A549 (cell line): ENCODE data around the gene CSPG4. TPM values are rescaled to one million over a fixed set of nuclear protein-coding genes. Genes with fewer than 3 reads are reported as not detected.

Experiments used
- polyA plus RNA-seq, 4 experiments: library from polyadenylated mRNA; depleted of rRNA in 3 of 4; stranded (reverse); fragments of >200 nt; fragmentation: RNase III in 1 of 4; extraction: RNeasy Plus Mini Kit Qiagen cat#74134 plus additional on column Dnase treatment in 1 of 4; gene quantifications; 2 replicates in 3 of 4; 3 replicates in 1 of 4; pipeline ENCODE4 v1.2.3, GENCODE V29; 2011 to 2017

The CSPG4 gene
- polyA plus RNA-seq, 2 of the 4 experiments (the other 2 are of a cell fraction), result 0.01 to 0.06 TPM

Other genes with a start within 250 kb of the CSPG4 start
- 60.2 and 71.2 TPM in 2 replicates for gene PTPN9, start 133.5 kb downstream of the CSPG4 start, polyA plus RNA-seq (2011; rRNA removed)
- gene PTPN9, start 133.5 kb downstream of the CSPG4 start, polyA plus RNA-seq (2017; fragmentation: RNase III; extraction: RNeasy Plus Mini Kit Qiagen cat#74134 plus additional on column Dnase treatment), result 25.5 to 31.1 TPM (median 29.5 TPM) in 3 replicates
- 33.6 and 38.5 TPM in 2 replicates for gene SNUPN, start 87.1 kb downstream of the CSPG4 start, polyA plus RNA-seq (2011; rRNA removed)
- gene SNUPN, start 87.1 kb downstream of the CSPG4 start, polyA plus RNA-seq (2017; fragmentation: RNase III; extraction: RNeasy Plus Mini Kit Qiagen cat#74134 plus additional on column Dnase treatment), result 29.2 to 30.1 TPM (median 30.1 TPM) in 3 replicates
- 80.6 and 94.7 TPM in 2 replicates for gene IMP3, start 72.6 kb downstream of the CSPG4 start, polyA plus RNA-seq (2011; rRNA removed)
- gene IMP3, start 72.6 kb downstream of the CSPG4 start, polyA plus RNA-seq (2017; fragmentation: RNase III; extraction: RNeasy Plus Mini Kit Qiagen cat#74134 plus additional on column Dnase treatment), result 87.1 to 90.0 TPM (median 88.6 TPM) in 3 replicates
- gene SNX33, start 64.9 kb downstream of the CSPG4 start, polyA plus RNA-seq (2011; rRNA removed), result 8.4 and 10.7 TPM in 2 replicates
- 8.1 to 11.6 TPM (median 11.2 TPM) in 3 replicates for gene SNX33, start 64.9 kb downstream of the CSPG4 start, polyA plus RNA-seq (2017; fragmentation: RNase III; extraction: RNeasy Plus Mini Kit Qiagen cat#74134 plus additional on column Dnase treatment)
- 41.2 and 50.6 TPM in 2 replicates for gene UBE2Q2, start 130.6 kb upstream of the CSPG4 start, polyA plus RNA-seq (2011; rRNA removed)
- gene UBE2Q2, start 130.6 kb upstream of the CSPG4 start, polyA plus RNA-seq (2017; fragmentation: RNase III; extraction: RNeasy Plus Mini Kit Qiagen cat#74134 plus additional on column Dnase treatment), result 36.0 to 40.1 TPM (median 36.5 TPM) in 3 replicates
- gene FBXO22, start 191.0 kb upstream of the CSPG4 start, polyA plus RNA-seq (2011; rRNA removed), result 123 and 133 TPM in 2 replicates
- 74.6 to 76.2 TPM (median 75.1 TPM) in 3 replicates for gene FBXO22, start 191.0 kb upstream of the CSPG4 start, polyA plus RNA-seq (2017; fragmentation: RNase III; extraction: RNeasy Plus Mini Kit Qiagen cat#74134 plus additional on column Dnase treatment)